ENCODE data around the gene SMIM36. TPM values are rescaled to one million over a fixed set of nuclear protein-coding genes. Genes with fewer than 3 reads are reported as not detected.

The SMIM36 gene
- total RNA-seq, 2 donors from 2014 or later: not detected

DNA sequence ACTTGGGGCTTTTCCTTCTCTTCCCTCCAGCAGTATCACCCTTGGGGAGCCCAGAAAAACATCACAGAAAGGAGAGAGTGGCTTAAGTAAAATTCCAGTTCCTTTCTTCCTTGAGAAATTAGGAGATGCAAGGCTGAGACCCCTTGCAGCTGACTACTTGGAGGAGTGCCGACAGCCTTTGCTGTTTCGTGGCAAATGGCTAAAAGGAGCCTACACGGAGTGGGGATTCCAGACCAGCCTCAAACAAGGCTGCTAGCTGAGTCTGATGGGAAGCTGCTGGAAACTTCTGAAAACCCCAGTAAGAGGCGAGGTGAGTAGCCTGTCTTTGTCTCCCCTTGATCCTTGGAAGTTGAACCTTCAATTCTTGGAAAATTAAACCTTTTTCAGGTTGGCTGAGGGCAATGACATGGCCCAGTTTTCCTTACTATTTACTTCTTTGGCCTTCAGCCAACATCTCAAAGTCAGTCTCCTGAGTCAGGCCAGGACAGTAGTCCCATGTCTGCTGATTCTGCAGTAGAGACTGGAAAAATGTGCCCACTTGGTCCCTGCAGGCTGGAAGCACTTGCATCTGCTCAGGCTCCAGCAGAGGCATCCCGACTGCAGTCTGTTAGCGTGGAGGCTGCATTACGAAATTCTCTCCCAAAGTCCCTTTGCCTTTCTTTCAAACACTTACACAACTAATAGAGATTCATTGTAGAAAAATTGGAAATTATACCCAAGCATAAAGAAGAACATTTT, 23.4 kb downstream of the SMIM36 start:
- no peak for DNase-seq (ENCODE audit: low spot score)
- Histone ChIP-seq H3K9me3 (no peaks in the 10 kb centered on the region), H3K27me3 (replicated peaks; ENCODE audit: insufficient read depth) (no peaks in the 10 kb centered on the region), H3K4me3 (no peak overlapping the region), H3K4me1 (ENCODE audit: control insufficient read depth in 1 of 2, low read depth in 2 of 2) (no peaks in the 10 kb centered on the region), H3K36me3 (no peaks in the 10 kb centered on the region), H3K27ac (no peak overlapping the region)
- TF ChIP-seq, protein P1, sequence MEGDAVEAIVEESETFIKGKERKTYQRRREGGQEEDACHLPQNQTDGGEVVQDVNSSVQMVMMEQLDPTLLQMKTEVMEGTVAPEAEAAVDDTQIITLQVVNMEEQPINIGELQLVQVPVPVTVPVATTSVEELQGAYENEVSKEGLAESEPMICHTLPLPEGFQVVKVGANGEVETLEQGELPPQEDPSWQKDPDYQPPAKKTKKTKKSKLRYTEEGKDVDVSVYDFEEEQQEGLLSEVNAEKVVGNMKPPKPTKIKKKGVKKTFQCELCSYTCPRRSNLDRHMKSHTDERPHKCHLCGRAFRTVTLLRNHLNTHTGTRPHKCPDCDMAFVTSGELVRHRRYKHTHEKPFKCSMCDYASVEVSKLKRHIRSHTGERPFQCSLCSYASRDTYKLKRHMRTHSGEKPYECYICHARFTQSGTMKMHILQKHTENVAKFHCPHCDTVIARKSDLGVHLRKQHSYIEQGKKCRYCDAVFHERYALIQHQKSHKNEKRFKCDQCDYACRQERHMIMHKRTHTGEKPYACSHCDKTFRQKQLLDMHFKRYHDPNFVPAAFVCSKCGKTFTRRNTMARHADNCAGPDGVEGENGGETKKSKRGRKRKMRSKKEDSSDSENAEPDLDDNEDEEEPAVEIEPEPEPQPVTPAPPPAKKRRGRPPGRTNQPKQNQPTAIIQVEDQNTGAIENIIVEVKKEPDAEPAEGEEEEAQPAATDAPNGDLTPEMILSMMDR (IDR thresholded peaks at IDR 0.05): no peak
- ATAC-seq (ENCODE audit: insufficient number of reproducible peaks, low FRiP score, low read depth): no peak

DNA sequence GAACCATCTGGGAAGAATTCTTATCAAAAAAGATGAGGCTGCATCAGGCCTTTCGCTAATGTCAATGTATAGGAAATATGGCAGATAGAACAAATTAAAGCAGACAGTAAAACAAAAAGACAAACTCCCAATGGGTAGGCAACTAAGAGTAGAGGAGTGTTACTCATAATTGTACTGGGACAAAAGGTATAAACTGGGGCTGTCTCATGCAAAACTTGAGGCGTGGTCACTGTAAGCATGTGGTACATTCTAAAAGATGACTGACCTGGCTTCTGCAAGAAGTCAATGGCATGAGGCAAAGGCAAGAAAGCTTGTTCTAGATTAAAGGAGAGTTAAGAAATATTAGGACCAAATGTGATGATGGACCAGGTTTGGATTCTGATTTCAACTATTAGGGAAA, 26.7 kb downstream of the SMIM36 start:
- no peak for ATAC-seq (ENCODE audit: insufficient number of reproducible peaks, low FRiP score, low read depth)
- DNase-seq (ENCODE audit: low spot score): no peak
- H3K36me3 ChIP-seq: no peaks in the 10 kb centered on the region
- no peak overlapping the region for H3K27ac ChIP-seq
- H3K27me3 ChIP-seq (replicated peaks; ENCODE audit: insufficient read depth): no peaks in the 10 kb centered on the region
- H3K4me1 ChIP-seq (ENCODE audit: control insufficient read depth in 1 of 2, low read depth in 2 of 2): no peaks in the 10 kb centered on the region
- TF ChIP-seq, protein P1 (IDR thresholded peaks at IDR 0.05): no peak
- no peak overlapping the region for H3K4me3 ChIP-seq
- H3K9me3 ChIP-seq: no peaks in the 10 kb centered on the region

DNA sequence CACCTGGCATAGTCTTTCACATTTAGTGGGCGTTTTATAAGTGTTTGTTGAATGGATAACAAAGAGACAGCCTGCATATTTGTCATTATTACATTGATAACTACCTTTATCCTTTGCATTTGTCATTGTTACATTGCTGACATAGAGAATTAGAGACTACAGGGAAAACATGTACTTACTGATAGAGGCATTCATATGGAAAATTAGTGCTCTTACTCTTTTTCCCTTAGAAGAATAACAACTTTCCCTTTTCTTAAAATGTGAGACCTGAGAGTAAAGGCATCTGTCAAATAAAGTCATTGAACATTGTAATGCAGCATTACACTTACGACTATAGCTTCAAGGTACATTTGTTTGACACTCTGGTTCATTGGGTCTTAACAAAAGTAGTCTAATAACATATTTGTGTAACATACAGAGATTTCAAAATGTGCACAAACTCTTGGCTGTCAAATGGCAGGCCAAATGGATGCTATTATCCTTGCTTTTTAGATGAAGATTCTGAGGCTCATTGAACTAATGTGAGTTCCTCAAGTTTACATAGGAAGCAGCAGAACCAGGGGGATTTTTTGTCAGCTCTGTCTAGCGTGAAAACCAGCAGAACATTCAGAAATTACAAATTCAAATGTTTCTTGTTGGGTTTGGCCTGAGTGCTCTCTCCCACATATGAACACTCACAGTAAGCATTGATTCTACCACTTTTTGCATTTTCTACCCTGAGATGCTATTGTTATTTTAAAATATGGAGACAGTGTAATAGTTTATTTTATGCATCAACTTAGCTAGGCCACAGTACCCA, 28.5 kb downstream of the SMIM36 start:
- Histone ChIP-seq H3K27me3 (replicated peaks; ENCODE audit: insufficient read depth) (no peaks in the 10 kb centered on the region), H3K4me1 (ENCODE audit: control insufficient read depth in 1 of 2, low read depth in 2 of 2) (no peaks in the 10 kb centered on the region), H3K27ac (no peak overlapping the region), H3K36me3 (no peaks in the 10 kb centered on the region), H3K4me3 (no peak overlapping the region), H3K9me3 (no peaks in the 10 kb centered on the region)
- DNase-seq (ENCODE audit: low spot score) (no peak), ATAC-seq (ENCODE audit: insufficient number of reproducible peaks, low FRiP score, low read depth) (no peak)
- TF ChIP-seq, protein P1 (IDR thresholded peaks at IDR 0.05): no peak

DNA sequence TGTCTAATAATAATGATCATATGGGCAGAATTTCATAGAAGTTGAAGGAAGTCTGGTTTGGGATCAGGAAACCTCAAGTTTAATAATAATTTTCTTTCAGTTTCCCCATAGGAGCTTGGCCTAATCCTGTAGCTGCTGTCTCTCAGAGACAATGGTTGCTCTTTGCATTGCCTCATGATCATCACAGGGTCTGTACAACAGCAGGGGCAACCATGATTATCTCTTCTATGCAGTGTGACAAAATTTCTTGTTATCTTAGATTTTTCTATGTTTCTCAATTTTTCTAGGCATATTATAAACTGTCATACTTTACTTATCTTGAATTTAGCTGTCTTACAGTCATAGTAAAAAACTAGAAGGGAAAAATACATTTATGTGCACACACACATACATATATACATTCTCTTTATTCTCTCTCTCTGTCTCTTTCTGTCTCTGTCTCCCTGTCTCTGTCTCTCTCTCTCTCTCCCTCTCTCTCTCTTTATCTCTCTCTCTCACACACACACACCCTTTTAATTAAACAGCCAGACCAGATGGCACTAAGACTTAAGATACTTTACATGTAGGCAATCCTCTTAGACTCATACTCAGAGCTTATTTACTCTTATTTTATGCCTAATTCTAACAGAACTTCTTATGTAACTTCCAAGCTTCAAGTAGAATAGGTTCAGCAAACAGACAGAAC, 30.5 kb downstream of the SMIM36 start:
- ATAC-seq (ENCODE audit: insufficient number of reproducible peaks, low FRiP score, low read depth) (no peak), DNase-seq (ENCODE audit: low spot score) (no peak)
- H3K9me3 ChIP-seq: no peaks in the 10 kb centered on the region
- TF ChIP-seq, protein P1 (IDR thresholded peaks at IDR 0.05): no peak
- no peaks in the 10 kb centered on the region for H3K27me3 ChIP-seq (replicated peaks; ENCODE audit: insufficient read depth)
- no peak overlapping the region for H3K27ac ChIP-seq
- no peaks in the 10 kb centered on the region for H3K4me1 ChIP-seq (ENCODE audit: control insufficient read depth in 1 of 2, low read depth in 2 of 2)
- no peak overlapping the region for H3K4me3 ChIP-seq
- H3K36me3 ChIP-seq: no peaks in the 10 kb centered on the region

DNA sequence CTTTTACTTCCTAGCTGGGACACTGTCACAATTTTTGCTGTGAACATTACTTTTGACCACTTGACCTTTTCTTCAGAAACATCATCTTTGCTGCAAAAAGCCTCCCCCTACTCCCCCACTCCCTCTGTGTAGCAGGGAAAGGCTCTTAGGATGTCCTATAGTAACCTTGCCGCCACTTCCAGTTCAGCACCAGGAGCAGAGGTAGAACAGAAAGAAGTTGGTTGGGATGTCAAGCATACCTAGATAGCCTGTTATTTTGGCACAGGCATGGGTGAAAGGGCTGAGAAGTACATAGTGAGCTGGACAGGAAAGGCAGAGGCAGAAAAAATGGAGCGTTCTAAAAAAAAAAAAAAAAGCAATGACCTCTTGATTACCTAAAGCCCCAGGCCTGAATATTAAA, 31.3 kb downstream of the SMIM36 start:
- ATAC-seq (ENCODE audit: insufficient number of reproducible peaks, low FRiP score, low read depth): no peak
- DNase-seq (ENCODE audit: low spot score): no peak
- Histone ChIP-seq H3K36me3 (no peaks in the 10 kb centered on the region), H3K4me3 (no peak overlapping the region), H3K4me1 (ENCODE audit: control insufficient read depth in 1 of 2, low read depth in 2 of 2) (no peaks in the 10 kb centered on the region), H3K27ac (no peak overlapping the region), H3K27me3 (replicated peaks; ENCODE audit: insufficient read depth) (no peaks in the 10 kb centered on the region), H3K9me3 (no peaks in the 10 kb centered on the region)
- TF ChIP-seq, protein P1 (IDR thresholded peaks at IDR 0.05): no peak
